Measurements from ENCODE around the gene TNRC6B. TPM values are rescaled to one million over a fixed set of nuclear protein-coding genes. Genes with fewer than 3 reads are reported as not detected.
"Not testable (repeated sequence)": the region's sequence is repeated elsewhere in the genome, so short reads cannot be mapped to it uniquely, and the experiment has no call there.

Gene TNRC6B
- total RNA-seq, 1 experiment from 2014 or later, result 4.2 TPM

GRCh38 chr22:40368836-40369235, 191.1 kb downstream of the TNRC6B start:
- no peak overlapping the region for H3K4me3 ChIP-seq
- H3K36me3 ChIP-seq, result peaks cover 55% of the 10 kb centered on the region
- no peaks in the 10 kb centered on the region for H3K27me3 ChIP-seq
- no peak for DNase-seq
- H3K9me3 ChIP-seq, result no peaks in the 10 kb centered on the region

- no peaks in the 10 kb centered on the region for H3K9me3 ChIP-seq
- no peaks in the 10 kb centered on the region for H3K27me3 ChIP-seq
- peaks cover 9% of the 10 kb centered on the region for H3K36me3 ChIP-seq
- no peak overlapping the region for H3K4me3 ChIP-seq
- no peak for DNase-seq
Observed at GRCh38 chr22:40374567-40374966, 196.8 kb downstream of the TNRC6B start.

- peaks cover 9% of the 10 kb centered on the region for H3K36me3 ChIP-seq
- no peaks in the 10 kb centered on the region for H3K27me3 ChIP-seq
- DNase-seq, result no peak
- H3K9me3 ChIP-seq, result no peaks in the 10 kb centered on the region
- H3K4me3 ChIP-seq, result no peak overlapping the region
Observed at GRCh38 chr22:40376149-40376548, 198.4 kb downstream of the TNRC6B start.

- Histone ChIP-seq H3K36me3 (peaks cover 4% of the 10 kb centered on the region), H3K27me3 (no peaks in the 10 kb centered on the region), H3K9me3 (no peaks in the 10 kb centered on the region), H3K4me3 (no peak overlapping the region)
- no peak for DNase-seq
Observed at GRCh38 chr22:40377931-40378330, 200.2 kb downstream of the TNRC6B start.

- not testable (repeated sequence) for DNase-seq, H3K9me3 ChIP-seq, H3K27me3 ChIP-seq, H3K4me3 ChIP-seq, H3K36me3 ChIP-seq
Observed at GRCh38 chr22:40378448-40378847, 200.7 kb downstream of the TNRC6B start.

GRCh38 chr22:40381461-40381860, 203.7 kb downstream of the TNRC6B start:
- DNase-seq, result no peak
- no peaks in the 10 kb centered on the region for H3K36me3 ChIP-seq
- H3K4me3 ChIP-seq, result no peak overlapping the region
- H3K9me3 ChIP-seq, result no peaks in the 10 kb centered on the region
- H3K27me3 ChIP-seq, result no peaks in the 10 kb centered on the region

GRCh38 chr22:40383905-40384304, 206.2 kb downstream of the TNRC6B start:
- DNase-seq, result peak; percentile 59
- Histone ChIP-seq H3K4me3 (no peak overlapping the region), H3K36me3 (no peaks in the 10 kb centered on the region), H3K27me3 (no peaks in the 10 kb centered on the region), H3K9me3 (no peaks in the 10 kb centered on the region)

GRCh38 chr22:40385036-40385782, 207.5 kb downstream of the TNRC6B start:
- H3K27me3 ChIP-seq, result no peaks in the 10 kb centered on the region
- DNase-seq, result no peak
- no peak overlapping the region for H3K4me3 ChIP-seq
- H3K36me3 ChIP-seq, result no peaks in the 10 kb centered on the region
- H3K9me3 ChIP-seq, result no peaks in the 10 kb centered on the region

Other genes starting within 250 kb of the TNRC6B start
- not detected in 2 replicates for gene TMA7B, start 217.5 kb upstream of the TNRC6B start, total RNA-seq (2014; rRNA removed; shearing (Covaris generic); ENCODE audit: low replicate concordance)
- gene FAM83F, start 183.0 kb upstream of the TNRC6B start, total RNA-seq (2014; rRNA removed; shearing (Covaris generic); ENCODE audit: low replicate concordance), result not detected in 2 replicates
- gene ADSL, start 168.6 kb downstream of the TNRC6B start, total RNA-seq (2014; rRNA removed; shearing (Covaris generic); ENCODE audit: low replicate concordance), result 220 and 262 TPM in 2 replicates
- gene SGSM3, start 192.7 kb downstream of the TNRC6B start, total RNA-seq (2014; rRNA removed; shearing (Covaris generic); ENCODE audit: low replicate concordance), result 34.6 and 47.6 TPM in 2 replicates